22Rv1 (cell line): Measurements from ENCODE around the gene CNTROB.
A peak's percentile ranks its signal among the peaks of the same experiment; 100 is the strongest.

Experiments
- H3K27ac ChIP-seq: fragments of 450-650 bp; 2 replicates; pipeline ENCODE4 v1.5.1; 2017
- CTCF ChIP-seq: fragments of 450-650 bp; IDR thresholded peaks from 2 replicates; pipeline ENCODE4 v1.5.1; 2017; ENCODE audit warnings: mild to moderate bottlenecking
- ZFX ChIP-seq: fragments of 450-650 bp; IDR thresholded peaks from 2 replicates; pipeline ENCODE4 v1.6.1; 2017; ENCODE audit warnings: antibody characterized with exemption, borderline replicate concordance

The CNTROB gene

GRCh38 chr17:7894866-7895265 lies 37.1 kb upstream of the CNTROB start:
- TF ChIP-seq CTCF (no peak), ZFX (no peak)
- H3K27ac ChIP-seq, result no peak overlapping the region

GRCh38 chr17:7897090-7897489 lies 34.9 kb upstream of the CNTROB start:
- H3K27ac ChIP-seq, result no peak overlapping the region
- TF ChIP-seq CTCF (no peak), ZFX (no peak)

- no peak overlapping the region for H3K27ac ChIP-seq
- no peak for TF ChIP-seq ZFX
- peak; percentile 16; the same call in 1 of the 2 replicates for TF ChIP-seq CTCF
These were observed 34.2 kb upstream of the CNTROB start for GRCh38 chr17:7897773-7898172.

- TF ChIP-seq ZFX, result no peak
- no peak for TF ChIP-seq CTCF
- no peak overlapping the region for H3K27ac ChIP-seq
These were observed 28.6 kb upstream of the CNTROB start for GRCh38 chr17:7903154-7904103.

GRCh38 chr17:7909089-7909488 lies 22.9 kb upstream of the CNTROB start:
- no peak for TF ChIP-seq ZFX
- TF ChIP-seq CTCF, result no peak
- no peak overlapping the region for H3K27ac ChIP-seq

- TF ChIP-seq ZFX, result no peak
- no peak for TF ChIP-seq CTCF
- 0 out of 2 replicates have a peak overlapping the region, but pooled peaks have one; percentile 17 for H3K27ac ChIP-seq
These were observed 21.7 kb upstream of the CNTROB start for GRCh38 chr17:7910281-7910680.

GRCh38 chr17:7910711-7911110 lies 21.3 kb upstream of the CNTROB start:
- H3K27ac ChIP-seq, result peak overlapping the region; percentile 94
- no peak for TF ChIP-seq ZFX
- TF ChIP-seq CTCF, result no peak
